Stimulated activated naive CD8-positive, alpha-beta T cell treated with anti-CD3 and anti-CD28 coated beads, Interleukin-15, Interleukin-2, amounts not matched to agents 100 ng/mL and 50 ng/mL, for 24 hours (primary cell): Measurements from ENCODE around the gene CENPP.
"Not testable (repeated sequence)": the region's sequence is repeated elsewhere in the genome, so short reads cannot be mapped to it uniquely, and the experiment has no call there.

Experiments
- H3K27ac Mint-ChIP-seq: one replicate; pipeline ENCODE4 v1.8.0; 2021; ENCODE audit warnings: mild to moderate bottlenecking, mixed read lengths
- H3K27me3 Mint-ChIP-seq: one replicate; pipeline ENCODE4 v1.8.0; 2021; ENCODE audit warnings: mixed read lengths
- H3K36me3 Mint-ChIP-seq: one replicate; pipeline ENCODE4 v1.8.0; 2021; ENCODE audit warnings: low read depth, mixed read lengths
- H3K4me1 Mint-ChIP-seq: one replicate; pipeline ENCODE4 v1.8.0; 2021; ENCODE audit warnings: low read depth, mixed read lengths
- H3K4me3 Mint-ChIP-seq: one replicate; pipeline ENCODE4 v1.8.0; 2021; ENCODE audit warnings: mild to moderate bottlenecking, mixed read lengths
- H3K9me3 Mint-ChIP-seq: one replicate; pipeline ENCODE4 v1.8.0; 2021; ENCODE audit warnings: mixed read lengths

CENPP gene

GRCh38 chr9:92547356-92547755, 221.6 kb downstream of the CENPP start:
- peaks cover 13% of the 10 kb centered on the region for H3K36me3 Mint-ChIP-seq
- H3K4me1 Mint-ChIP-seq = no peaks in the 10 kb centered on the region
- no peak overlapping the region for H3K27ac Mint-ChIP-seq
- H3K9me3 Mint-ChIP-seq = no peaks in the 10 kb centered on the region
- H3K27me3 Mint-ChIP-seq = no peaks in the 10 kb centered on the region
- H3K4me3 Mint-ChIP-seq = no peak overlapping the region

- Mint-ChIP-seq H3K27me3 (no peaks in the 10 kb centered on the region), H3K27ac (no peak overlapping the region)
Measured at GRCh38 chr9:92550765-92551164, 225.0 kb downstream of the CENPP start.

GRCh38 chr9:92558612-92559374, 233.0 kb downstream of the CENPP start:
- Mint-ChIP-seq H3K27me3 (no peaks in the 10 kb centered on the region), H3K36me3 (peaks cover 7% of the 10 kb centered on the region), H3K9me3 (no peaks in the 10 kb centered on the region), H3K27ac (no peak overlapping the region), H3K4me1 (peaks cover 6% of the 10 kb centered on the region), H3K4me3 (no peak overlapping the region)

More at GRCh38 chr9:92550765-92551164, 225.0 kb downstream of the CENPP start:
- H3K4me1 Mint-ChIP-seq = peaks cover 4% of the 10 kb centered on the region
- H3K36me3 Mint-ChIP-seq = peaks cover 10% of the 10 kb centered on the region
- H3K4me3 Mint-ChIP-seq = no peak overlapping the region
- no peaks in the 10 kb centered on the region for H3K9me3 Mint-ChIP-seq

GRCh38 chr9:92561374-92562330, 235.9 kb downstream of the CENPP start:
- Mint-ChIP-seq H3K4me1 (no peaks in the 10 kb centered on the region), H3K36me3 (no peaks in the 10 kb centered on the region), H3K27ac (no peak overlapping the region)

GRCh38 chr9:92562461-92562967, 236.8 kb downstream of the CENPP start:
- H3K27me3 Mint-ChIP-seq = no peaks in the 10 kb centered on the region
- H3K27ac Mint-ChIP-seq = no peak overlapping the region
- H3K4me3 Mint-ChIP-seq = no peak overlapping the region
- no peaks in the 10 kb centered on the region for H3K36me3 Mint-ChIP-seq
- H3K4me1 Mint-ChIP-seq = no peaks in the 10 kb centered on the region
- peaks cover 9% of the 10 kb centered on the region for H3K9me3 Mint-ChIP-seq

More at GRCh38 chr9:92561374-92562330, 235.9 kb downstream of the CENPP start:
- H3K27me3 Mint-ChIP-seq = no peaks in the 10 kb centered on the region
- H3K9me3 Mint-ChIP-seq = peaks cover 5% of the 10 kb centered on the region
- no peak overlapping the region for H3K4me3 Mint-ChIP-seq

- Mint-ChIP-seq H3K4me1 (no peaks in the 10 kb centered on the region), H3K36me3 (no peaks in the 10 kb centered on the region), H3K27ac (no peak overlapping the region), H3K9me3 (peaks cover 9% of the 10 kb centered on the region), H3K27me3 (no peaks in the 10 kb centered on the region), H3K4me3 (no peak overlapping the region)
Measured at GRCh38 chr9:92563116-92564100, 237.7 kb downstream of the CENPP start.

GRCh38 chr9:92564504-92564903, 238.8 kb downstream of the CENPP start:
- no peaks in the 10 kb centered on the region for H3K36me3 Mint-ChIP-seq
- no peak overlapping the region for H3K4me3 Mint-ChIP-seq
- H3K27ac Mint-ChIP-seq = no peak overlapping the region
- H3K9me3 Mint-ChIP-seq = peaks cover 9% of the 10 kb centered on the region
- no peaks in the 10 kb centered on the region for H3K27me3 Mint-ChIP-seq
- no peaks in the 10 kb centered on the region for H3K4me1 Mint-ChIP-seq

- H3K36me3 Mint-ChIP-seq = no peaks in the 10 kb centered on the region
- H3K9me3 Mint-ChIP-seq = peaks cover 9% of the 10 kb centered on the region
- H3K27me3 Mint-ChIP-seq = no peaks in the 10 kb centered on the region
- no peaks in the 10 kb centered on the region for H3K4me1 Mint-ChIP-seq
- H3K4me3 Mint-ChIP-seq = no peak overlapping the region
- no peak overlapping the region for H3K27ac Mint-ChIP-seq
Measured at GRCh38 chr9:92564982-92565381, 239.2 kb downstream of the CENPP start.

GRCh38 chr9:92571871-92572270, 246.1 kb downstream of the CENPP start:
- not testable (repeated sequence) for H3K36me3 Mint-ChIP-seq, H3K4me1 Mint-ChIP-seq, H3K4me3 Mint-ChIP-seq, H3K27ac Mint-ChIP-seq, H3K9me3 Mint-ChIP-seq, H3K27me3 Mint-ChIP-seq

- H3K9me3 Mint-ChIP-seq, H3K27me3 Mint-ChIP-seq, H3K4me3 Mint-ChIP-seq, H3K36me3 Mint-ChIP-seq, H3K27ac Mint-ChIP-seq, H3K4me1 Mint-ChIP-seq: not testable (repeated sequence)
Measured at GRCh38 chr9:92573612-92574011, 247.9 kb downstream of the CENPP start.

GRCh38 chr9:92576175-92576574, 250.4 kb downstream of the CENPP start:
- H3K27me3 Mint-ChIP-seq = no peaks in the 10 kb centered on the region
- H3K4me3 Mint-ChIP-seq = no peak overlapping the region
- peaks cover 9% of the 10 kb centered on the region for H3K36me3 Mint-ChIP-seq
- no peaks in the 10 kb centered on the region for H3K4me1 Mint-ChIP-seq
- H3K27ac Mint-ChIP-seq = no peak overlapping the region
- no peaks in the 10 kb centered on the region for H3K9me3 Mint-ChIP-seq

GRCh38 chr9:92589923-92590322, 264.2 kb downstream of the CENPP start:
- no peaks in the 10 kb centered on the region for H3K27me3 Mint-ChIP-seq
- peaks cover 4% of the 10 kb centered on the region for H3K9me3 Mint-ChIP-seq
- H3K4me3 Mint-ChIP-seq = no peak overlapping the region
- H3K36me3 Mint-ChIP-seq = no peaks in the 10 kb centered on the region
- H3K4me1 Mint-ChIP-seq = no peaks in the 10 kb centered on the region
- no peak overlapping the region for H3K27ac Mint-ChIP-seq

GRCh38 chr9:92590377-92590776, 264.6 kb downstream of the CENPP start:
- Mint-ChIP-seq H3K36me3 (no peaks in the 10 kb centered on the region), H3K27ac (no peak overlapping the region), H3K9me3 (peaks cover 4% of the 10 kb centered on the region), H3K4me3 (no peak overlapping the region), H3K4me1 (no peaks in the 10 kb centered on the region), H3K27me3 (no peaks in the 10 kb centered on the region)

GRCh38 chr9:92592537-92592936, 266.8 kb downstream of the CENPP start:
- Mint-ChIP-seq H3K27me3 (no peaks in the 10 kb centered on the region), H3K36me3 (no peaks in the 10 kb centered on the region), H3K4me1 (no peaks in the 10 kb centered on the region), H3K9me3 (no peaks in the 10 kb centered on the region), H3K4me3 (no peak overlapping the region), H3K27ac (no peak overlapping the region)
